CD14-positive monocyte (primary cell): ENCODE data around the gene MVB12B. TPM values are rescaled to one million over a fixed set of nuclear protein-coding genes. Genes with fewer than 3 reads are reported as not detected.

Experiments used
- DNase-seq, 3 donors: peaks; one replicate each; pipeline ENCODE4 v3.0.0-alpha.2; 2011 to 2022
- H2AFZ ChIP-seq: 2 replicates; pipeline ENCODE4 v1.6.0; 2012; ENCODE audit warnings: mild to moderate bottlenecking, low read depth, low read length, inconsistent platforms; ENCODE audit not compliant: insufficient read depth, poor library complexity, severe bottlenecking
- H3K27ac ChIP-seq, 2 donors: 1 replicate in 1 of 2; 2 replicates in 1 of 2; pipeline ENCODE4 v1.5.1; 2012 to 2013; ENCODE audit warnings: low read length in 2 of 2, control low read depth in 1 of 2, inconsistent platforms in 1 of 2, low read depth in 1 of 2, mild to moderate bottlenecking in 1 of 2
- H3K27me3 ChIP-seq, 2 donors: one replicate each; pipeline versions ENCODE4 v1.6.0 to v1.6.1; 2011 to 2013; ENCODE audit warnings: low read length in 2 of 2; ENCODE audit not compliant: control insufficient read depth in 2 of 2, insufficient read depth in 2 of 2
- H3K36me3 ChIP-seq, 2 donors: replicated peaks in 1 of 2; 1 replicate in 1 of 2; 2 replicates in 1 of 2; pipeline versions ENCODE4 v1.5.1 to v1.6.1; 2012 to 2013; ENCODE audit warnings: low read length in 2 of 2, control low read depth in 1 of 2, inconsistent platforms in 1 of 2, mild to moderate bottlenecking in 1 of 2; ENCODE audit not compliant: insufficient read depth in 2 of 2, control insufficient read depth in 1 of 2
- H3K4me1 ChIP-seq, 2 donors: 1 replicate in 1 of 2; 2 replicates in 1 of 2; pipeline versions ENCODE4 v1.5.1 to v1.6.1; 2012 to 2013; ENCODE audit warnings: low read length in 2 of 2, control low read depth in 1 of 2, inconsistent platforms in 1 of 2, mild to moderate bottlenecking in 1 of 2, moderate library complexity in 1 of 2; ENCODE audit not compliant: insufficient read depth in 2 of 2, control insufficient read depth in 1 of 2
- H3K4me2 ChIP-seq: replicated peaks from 2 replicates; pipeline ENCODE3; 2012; ENCODE audit warnings: low read length, moderate library complexity, mild to moderate bottlenecking; ENCODE audit not compliant: poor library complexity, severe bottlenecking; ENCODE audit errors: extremely low read depth
- H3K4me3 ChIP-seq, 3 experiments: fragments of 200-600 bp in 1 of 3; sonication (generic) in 1 of 3; replicated peaks in 1 of 3; 1 replicate in 2 of 3; 2 replicates in 1 of 3; pipeline ENCODE4 v1.5.1; 2011 to 2013; ENCODE audit warnings: low read length in 3 of 3, mild to moderate bottlenecking in 3 of 3, control low read depth in 2 of 3, low read depth in 2 of 3, inconsistent platforms in 1 of 3, moderate library complexity in 1 of 3
- H3K79me2 ChIP-seq: 2 replicates; pipeline ENCODE4 v1.6.0; 2012; ENCODE audit warnings: mild to moderate bottlenecking, control low read depth, inconsistent platforms, low read length, moderate library complexity; ENCODE audit not compliant: insufficient read depth
- H3K9ac ChIP-seq: 2 replicates; pipeline ENCODE4 v1.6.0; 2017; ENCODE audit warnings: low read length, mild to moderate bottlenecking; ENCODE audit not compliant: insufficient read depth, poor library complexity, severe bottlenecking
- H3K9me3 ChIP-seq, 2 donors: replicated peaks in 1 of 2; 1 replicate in 1 of 2; 2 replicates in 1 of 2; pipeline versions ENCODE4 v1.5.1 to v1.6.1; 2012 to 2013; ENCODE audit warnings: low read length in 2 of 2, control low read depth in 1 of 2; ENCODE audit not compliant: control insufficient read depth in 1 of 2, insufficient read depth in 1 of 2
- H4K20me1 ChIP-seq: 2 replicates; pipeline ENCODE4 v1.6.0; 2012; ENCODE audit warnings: mild to moderate bottlenecking, low read length, control low read depth, moderate library complexity; ENCODE audit not compliant: insufficient read depth
- H3K27ac Mint-ChIP-seq, 7 donors: one replicate each; pipeline ENCODE4 v1.8.0; 2020; ENCODE audit warnings: mild to moderate bottlenecking in 7 of 7, mixed read lengths in 7 of 7, moderate library complexity in 6 of 7, inconsistent platforms in 2 of 7
- H3K27me3 Mint-ChIP-seq, 3 donors: one replicate each; pipeline ENCODE4 v1.8.0; 2021 to 2022; ENCODE audit warnings: low read depth in 3 of 3, mild to moderate bottlenecking in 3 of 3, mixed read lengths in 3 of 3, moderate library complexity in 3 of 3, inconsistent platforms in 1 of 3
- H3K36me3 Mint-ChIP-seq, 2 donors: one replicate each; pipeline ENCODE4 v1.8.0; 2020; ENCODE audit warnings: mixed read lengths in 2 of 2, inconsistent platforms in 1 of 2, mild to moderate bottlenecking in 1 of 2
- H3K4me1 Mint-ChIP-seq: one replicate; pipeline ENCODE4 v1.8.0; 2020; ENCODE audit warnings: mild to moderate bottlenecking, mixed read lengths
- H3K4me3 Mint-ChIP-seq, 2 donors: one replicate each; pipeline ENCODE4 v1.8.0; 2020; ENCODE audit warnings: mild to moderate bottlenecking in 2 of 2, mixed read lengths in 2 of 2, moderate library complexity in 1 of 2
- H3K9me3 Mint-ChIP-seq, 7 donors: one replicate each; pipeline ENCODE4 v1.8.0; 2020 to 2022; ENCODE audit warnings: mixed read lengths in 7 of 7, mild to moderate bottlenecking in 6 of 7, moderate library complexity in 6 of 7, inconsistent platforms in 2 of 7
- WGBS: methylation state at CpG from one replicate; pipeline ENCODE4 v1.1.5; 2013; ENCODE audit warnings: missing lambda C conversion rate; ENCODE audit not compliant: insufficient coverage; 5-methylcytosine and 5-hydroxymethylcytosine counted together
- intact Hi-C, 2 donors: fragments of 100-400 bp; cut with micrococcal nuclease; formaldehyde crosslinking; loops; one replicate each; pipeline versions ENCODE4 v1.15.0 to v1.15.1; 2023
- polyA plus RNA-seq, 3 donors: library from polyadenylated mRNA; depleted of rRNA in 1 of 3; unstranded in 2 of 3; stranded (reverse) in 1 of 3; fragments of 300-500 nt in 2 of 3; fragments of >200 nt in 1 of 3; fragmentation: Illumina TruSeq in 2 of 3; gene quantifications; 1 replicate in 2 of 3; 2 replicates in 1 of 3; pipeline ENCODE4 v1.2.3, GENCODE V29; 2012 to 2021
- TF ChIP-seq, protein P1 (sequence below): fragments of 200-600 bp; IDR thresholded peaks from one replicate; pipeline ENCODE4 v1.8.0; 2022; ENCODE audit warnings: antibody characterized with exemption, mild to moderate bottlenecking

The MVB12B gene
- polyA plus RNA-seq, 3 donors: 2.8 to 8.1 (median 3.5) TPM

- H3K4me3 Mint-ChIP-seq: no peak overlapping the region
- peaks cover 0 to 5% (median 0%) of the 10 kb centered on the region in 3 donors for H3K27me3 Mint-ChIP-seq
- no peak overlapping the region for H3K4me3 ChIP-seq
- H3K9ac ChIP-seq: no peak overlapping the region
- H3K79me2 ChIP-seq: no peaks in the 10 kb centered on the region
- no peak overlapping the region for H2AFZ ChIP-seq
- DNase-seq: no peak
- H3K36me3 ChIP-seq: peaks cover 0 to 18% of the 10 kb centered on the region in 2 donors
- H3K4me1 ChIP-seq: peaks cover 24 to 25% of the 10 kb centered on the region in 2 donors
- WGBS: 100% methylated on average over 6 of the region's 7 CpGs
- no peaks in the 10 kb centered on the region for H3K27me3 ChIP-seq
- no peaks in the 10 kb centered on the region for H3K9me3 ChIP-seq
- H3K36me3 Mint-ChIP-seq: peaks cover 31 to 36% of the 10 kb centered on the region in 2 donors
- no peak overlapping the region for H3K27ac ChIP-seq
- TF ChIP-seq, protein P1, sequence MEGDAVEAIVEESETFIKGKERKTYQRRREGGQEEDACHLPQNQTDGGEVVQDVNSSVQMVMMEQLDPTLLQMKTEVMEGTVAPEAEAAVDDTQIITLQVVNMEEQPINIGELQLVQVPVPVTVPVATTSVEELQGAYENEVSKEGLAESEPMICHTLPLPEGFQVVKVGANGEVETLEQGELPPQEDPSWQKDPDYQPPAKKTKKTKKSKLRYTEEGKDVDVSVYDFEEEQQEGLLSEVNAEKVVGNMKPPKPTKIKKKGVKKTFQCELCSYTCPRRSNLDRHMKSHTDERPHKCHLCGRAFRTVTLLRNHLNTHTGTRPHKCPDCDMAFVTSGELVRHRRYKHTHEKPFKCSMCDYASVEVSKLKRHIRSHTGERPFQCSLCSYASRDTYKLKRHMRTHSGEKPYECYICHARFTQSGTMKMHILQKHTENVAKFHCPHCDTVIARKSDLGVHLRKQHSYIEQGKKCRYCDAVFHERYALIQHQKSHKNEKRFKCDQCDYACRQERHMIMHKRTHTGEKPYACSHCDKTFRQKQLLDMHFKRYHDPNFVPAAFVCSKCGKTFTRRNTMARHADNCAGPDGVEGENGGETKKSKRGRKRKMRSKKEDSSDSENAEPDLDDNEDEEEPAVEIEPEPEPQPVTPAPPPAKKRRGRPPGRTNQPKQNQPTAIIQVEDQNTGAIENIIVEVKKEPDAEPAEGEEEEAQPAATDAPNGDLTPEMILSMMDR: no peak
- H3K9me3 Mint-ChIP-seq: no peaks in the 10 kb centered on the region
- H3K4me2 ChIP-seq: no peak overlapping the region
- intact Hi-C loops: no loop called here
- no peak overlapping the region for H3K27ac Mint-ChIP-seq
- no peaks in the 10 kb centered on the region for H4K20me1 ChIP-seq
- H3K4me1 Mint-ChIP-seq: peaks cover 31% of the 10 kb centered on the region
Measured at GRCh38 chr9:126432659-126433058, 106.0 kb downstream of the MVB12B start.

GRCh38 chr9:126435105-126435504 is 108.5 kb downstream of the MVB12B start:
- Mint-ChIP-seq H3K4me1 (peaks cover 17% of the 10 kb centered on the region), H3K9me3 (no peaks in the 10 kb centered on the region), H3K27ac (no peak overlapping the region), H3K4me3 (no peak overlapping the region), H3K36me3 (peaks cover 33 to 36% of the 10 kb centered on the region in 2 donors), H3K27me3 (peaks cover 0 to 3% (median 0%) of the 10 kb centered on the region in 3 donors)
- no peak for DNase-seq
- Histone ChIP-seq H2AFZ (no peak overlapping the region), H3K9me3 (no peaks in the 10 kb centered on the region), H3K27ac (no peak overlapping the region), H3K36me3 (peaks cover 0 to 31% of the 10 kb centered on the region in 2 donors), H3K9ac (no peak overlapping the region), H3K27me3 (no peaks in the 10 kb centered on the region), H3K4me1 (peaks cover 12 to 16% of the 10 kb centered on the region in 2 donors), H3K4me3 (no peak overlapping the region), H4K20me1 (no peaks in the 10 kb centered on the region), H3K4me2 (no peak overlapping the region), H3K79me2 (no peaks in the 10 kb centered on the region)
- 83% methylated on average over 1 of the region's 2 CpGs for WGBS
- intact Hi-C loops: no loop called here
- TF ChIP-seq, protein P1: no peak
